DND-41 (cell line): ENCODE data around the gene LACC1.

Source experiments
- ATAC-seq: fragments of 200-7000 bp; cut with Tn5 transposase; 3 replicates; pipeline ENCODE4 v1.9.1; 2021; ENCODE audit warnings: low read depth; ENCODE audit not compliant: insufficient read depth
- DNase-seq: peaks from one replicate; pipeline ENCODE4 v3.0.0-alpha.2; 2020
- H2AFZ ChIP-seq: 2 replicates; pipeline ENCODE4 v1.6.0; 2012; ENCODE audit warnings: low read depth, low read length
- H3K27ac ChIP-seq: 2 replicates; pipeline ENCODE4 v1.5.1; 2012; ENCODE audit warnings: low read length, inconsistent platforms
- H3K27me3 ChIP-seq: fragments of 200-600 bp; sonication (generic); 2 replicates; pipeline ENCODE4 v1.6.0; 2012; ENCODE audit warnings: low read length, mild to moderate bottlenecking, inconsistent platforms; ENCODE audit not compliant: insufficient read depth, poor library complexity
- H3K36me3 ChIP-seq: 2 replicates; pipeline ENCODE4 v1.5.1; 2012; ENCODE audit warnings: low read length, inconsistent platforms; ENCODE audit not compliant: insufficient read depth
- H3K4me1 ChIP-seq: 2 replicates; pipeline ENCODE4 v1.5.1; 2012; ENCODE audit warnings: mild to moderate bottlenecking, low read length; ENCODE audit not compliant: insufficient read depth
- H3K4me2 ChIP-seq: 2 replicates; pipeline ENCODE4 v1.6.0; 2012; ENCODE audit warnings: mild to moderate bottlenecking, moderate library complexity, low read length, inconsistent platforms; ENCODE audit not compliant: insufficient read depth
- H3K4me3 ChIP-seq, 2 experiments: fragments of 200-600 bp in 1 of 2; shearing (Covaris generic) in 1 of 2; 2 replicates each; pipeline ENCODE4 v1.5.1; 2012 to 2016; ENCODE audit warnings: inconsistent platforms in 2 of 2, low read length in 2 of 2, mild to moderate bottlenecking in 2 of 2, low read depth in 1 of 2, moderate library complexity in 1 of 2
- H3K79me2 ChIP-seq: 2 replicates; pipeline ENCODE4 v1.6.0; 2012; ENCODE audit warnings: low read length, inconsistent platforms; ENCODE audit not compliant: insufficient read depth
- H3K9ac ChIP-seq: 2 replicates; pipeline ENCODE4 v1.6.0; 2012; ENCODE audit warnings: low read depth, mild to moderate bottlenecking, inconsistent platforms, low read length, moderate library complexity
- H3K9me3 ChIP-seq: 2 replicates; pipeline ENCODE4 v1.5.1; 2012; ENCODE audit warnings: low read length, moderate library complexity, mild to moderate bottlenecking, inconsistent platforms; ENCODE audit not compliant: insufficient read depth, severe bottlenecking
- H4K20me1 ChIP-seq: 2 replicates; pipeline ENCODE4 v1.6.0; 2012; ENCODE audit warnings: low read length; ENCODE audit not compliant: insufficient read depth
- EZH2 ChIP-seq: IDR thresholded peaks from 3 replicates; pipeline ENCODE4 v1.6.1; 2012; ENCODE audit warnings: borderline replicate concordance, low read depth, mild to moderate bottlenecking, moderate library complexity, low read length, inconsistent platforms; ENCODE audit not compliant: severe bottlenecking
- TF ChIP-seq, protein P1 (sequence below): IDR thresholded peaks from 2 replicates; pipeline ENCODE4 v1.5.1; 2012; ENCODE audit warnings: borderline replicate concordance, low read length, moderate library complexity, mild to moderate bottlenecking; ENCODE audit not compliant: poor library complexity, severe bottlenecking; ENCODE audit errors: extremely low read depth

The LACC1 gene

GRCh38 chr13:43838909-43839308 is 40.8 kb upstream of the LACC1 start:
- H3K4me2 ChIP-seq = no peak overlapping the region
- no peak overlapping the region for H3K9ac ChIP-seq
- H4K20me1 ChIP-seq = no peaks in the 10 kb centered on the region
- no peak overlapping the region for H2AFZ ChIP-seq
- no peaks in the 10 kb centered on the region for H3K27me3 ChIP-seq
- no peaks in the 10 kb centered on the region for H3K36me3 ChIP-seq
- no peak for TF ChIP-seq EZH2
- TF ChIP-seq, protein P1, sequence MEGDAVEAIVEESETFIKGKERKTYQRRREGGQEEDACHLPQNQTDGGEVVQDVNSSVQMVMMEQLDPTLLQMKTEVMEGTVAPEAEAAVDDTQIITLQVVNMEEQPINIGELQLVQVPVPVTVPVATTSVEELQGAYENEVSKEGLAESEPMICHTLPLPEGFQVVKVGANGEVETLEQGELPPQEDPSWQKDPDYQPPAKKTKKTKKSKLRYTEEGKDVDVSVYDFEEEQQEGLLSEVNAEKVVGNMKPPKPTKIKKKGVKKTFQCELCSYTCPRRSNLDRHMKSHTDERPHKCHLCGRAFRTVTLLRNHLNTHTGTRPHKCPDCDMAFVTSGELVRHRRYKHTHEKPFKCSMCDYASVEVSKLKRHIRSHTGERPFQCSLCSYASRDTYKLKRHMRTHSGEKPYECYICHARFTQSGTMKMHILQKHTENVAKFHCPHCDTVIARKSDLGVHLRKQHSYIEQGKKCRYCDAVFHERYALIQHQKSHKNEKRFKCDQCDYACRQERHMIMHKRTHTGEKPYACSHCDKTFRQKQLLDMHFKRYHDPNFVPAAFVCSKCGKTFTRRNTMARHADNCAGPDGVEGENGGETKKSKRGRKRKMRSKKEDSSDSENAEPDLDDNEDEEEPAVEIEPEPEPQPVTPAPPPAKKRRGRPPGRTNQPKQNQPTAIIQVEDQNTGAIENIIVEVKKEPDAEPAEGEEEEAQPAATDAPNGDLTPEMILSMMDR = no peak
- DNase-seq = no peak
- H3K4me3 ChIP-seq = no peak overlapping the region
- no peak for ATAC-seq
- no peaks in the 10 kb centered on the region for H3K9me3 ChIP-seq
- no peaks in the 10 kb centered on the region for H3K4me1 ChIP-seq
- H3K27ac ChIP-seq = no peak overlapping the region
- H3K79me2 ChIP-seq = no peaks in the 10 kb centered on the region

GRCh38 chr13:43846496-43847158 is 33.1 kb upstream of the LACC1 start:
- H3K4me1 ChIP-seq = no peaks in the 10 kb centered on the region
- no peak overlapping the region for H2AFZ ChIP-seq
- no peaks in the 10 kb centered on the region for H3K79me2 ChIP-seq
- H3K4me2 ChIP-seq = no peak overlapping the region
- H3K27me3 ChIP-seq = no peaks in the 10 kb centered on the region
- H3K4me3 ChIP-seq = no peak overlapping the region
- no peak for DNase-seq
- no peak for TF ChIP-seq EZH2
- TF ChIP-seq, protein P1 = no peak
- H3K9ac ChIP-seq = no peak overlapping the region
- peaks cover 10% of the 10 kb centered on the region for H3K9me3 ChIP-seq
- ATAC-seq = no peak
- H4K20me1 ChIP-seq = no peaks in the 10 kb centered on the region
- no peaks in the 10 kb centered on the region for H3K36me3 ChIP-seq
- no peak overlapping the region for H3K27ac ChIP-seq

GRCh38 chr13:43848001-43848649 is 31.6 kb upstream of the LACC1 start:
- H3K9ac ChIP-seq = no peak overlapping the region
- TF ChIP-seq EZH2 = no peak
- TF ChIP-seq, protein P1 = no peak
- no peaks in the 10 kb centered on the region for H4K20me1 ChIP-seq
- no peak for ATAC-seq
- no peaks in the 10 kb centered on the region for H3K79me2 ChIP-seq
- no peaks in the 10 kb centered on the region for H3K36me3 ChIP-seq
- no peak overlapping the region for H2AFZ ChIP-seq
- H3K9me3 ChIP-seq = peaks cover 11% of the 10 kb centered on the region
- H3K27ac ChIP-seq = no peak overlapping the region
- no peaks in the 10 kb centered on the region for H3K27me3 ChIP-seq
- DNase-seq = no peak
- no peaks in the 10 kb centered on the region for H3K4me1 ChIP-seq
- no peak overlapping the region for H3K4me2 ChIP-seq
- no peak overlapping the region for H3K4me3 ChIP-seq

- no peaks in the 10 kb centered on the region for H3K36me3 ChIP-seq
- no peaks in the 10 kb centered on the region for H4K20me1 ChIP-seq
- no peak overlapping the region for H2AFZ ChIP-seq
- no peaks in the 10 kb centered on the region for H3K79me2 ChIP-seq
- no peak for ATAC-seq
- H3K4me3 ChIP-seq = no peak overlapping the region
- H3K27ac ChIP-seq = no peak overlapping the region
- no peaks in the 10 kb centered on the region for H3K4me1 ChIP-seq
- no peak for TF ChIP-seq EZH2
- TF ChIP-seq, protein P1 = no peak
- peaks cover 11% of the 10 kb centered on the region for H3K9me3 ChIP-seq
- no peak overlapping the region for H3K9ac ChIP-seq
- no peak overlapping the region for H3K4me2 ChIP-seq
- DNase-seq = no peak
- no peaks in the 10 kb centered on the region for H3K27me3 ChIP-seq
Observed at GRCh38 chr13:43850873-43851272, 28.8 kb upstream of the LACC1 start.
